ENCODE measurements around the gene ROR1.

DNA sequence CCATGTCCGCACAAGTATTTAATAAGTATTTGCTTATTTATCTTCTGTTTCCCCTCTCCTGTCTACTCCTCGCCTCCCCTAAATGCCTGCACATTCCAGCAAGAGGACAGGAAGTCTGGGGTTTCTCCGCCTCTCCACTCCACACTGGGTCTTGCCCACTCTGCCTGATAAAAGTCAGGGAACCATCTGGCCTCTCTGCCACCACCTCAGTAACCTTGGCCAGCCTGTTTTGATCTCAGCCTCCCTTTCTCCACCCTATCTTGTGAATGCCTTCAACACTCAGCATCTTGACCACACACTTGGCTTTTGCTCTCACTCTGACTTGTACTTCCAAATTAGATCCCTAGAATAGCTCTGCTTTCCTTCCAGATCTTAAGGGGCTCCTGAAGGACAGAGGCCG, 264.3 kb downstream of the ROR1 start:
- no peak for TF ChIP-seq POLR2A (IDR thresholded peaks at IDR 0.05)
- TF ChIP-seq, protein P1, sequence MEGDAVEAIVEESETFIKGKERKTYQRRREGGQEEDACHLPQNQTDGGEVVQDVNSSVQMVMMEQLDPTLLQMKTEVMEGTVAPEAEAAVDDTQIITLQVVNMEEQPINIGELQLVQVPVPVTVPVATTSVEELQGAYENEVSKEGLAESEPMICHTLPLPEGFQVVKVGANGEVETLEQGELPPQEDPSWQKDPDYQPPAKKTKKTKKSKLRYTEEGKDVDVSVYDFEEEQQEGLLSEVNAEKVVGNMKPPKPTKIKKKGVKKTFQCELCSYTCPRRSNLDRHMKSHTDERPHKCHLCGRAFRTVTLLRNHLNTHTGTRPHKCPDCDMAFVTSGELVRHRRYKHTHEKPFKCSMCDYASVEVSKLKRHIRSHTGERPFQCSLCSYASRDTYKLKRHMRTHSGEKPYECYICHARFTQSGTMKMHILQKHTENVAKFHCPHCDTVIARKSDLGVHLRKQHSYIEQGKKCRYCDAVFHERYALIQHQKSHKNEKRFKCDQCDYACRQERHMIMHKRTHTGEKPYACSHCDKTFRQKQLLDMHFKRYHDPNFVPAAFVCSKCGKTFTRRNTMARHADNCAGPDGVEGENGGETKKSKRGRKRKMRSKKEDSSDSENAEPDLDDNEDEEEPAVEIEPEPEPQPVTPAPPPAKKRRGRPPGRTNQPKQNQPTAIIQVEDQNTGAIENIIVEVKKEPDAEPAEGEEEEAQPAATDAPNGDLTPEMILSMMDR (IDR thresholded peaks at IDR 0.05), result no peak

Measured in thyroid gland (tissue), 4 donors.